K562 (cell line): ENCODE measurements around the gene TWSG1. TPM values are rescaled to one million over a fixed set of nuclear protein-coding genes. Genes with fewer than 3 reads are reported as not detected.
A peak's percentile ranks its signal among the peaks of the same experiment; 100 is the strongest.

Experiments
- ATAC-seq: fragments of 200-7000 bp; cut with Tn5 transposase; 3 replicates; pipeline ENCODE4 v1.9.1; 2020; ENCODE audit warnings: moderate library complexity
- BruUV-seq: library from RNA; stranded (reverse); fragments of 400-500 nt; replicated peaks from 2 replicates; lab custom pipeline; 2021; lab: Mats Ljungman, UMichigan
- CTCF ChIA-PET: fragments of 300-600 bp; formaldehyde crosslinking; extraction: SDS; loops from one replicate; lab custom pipeline; 2021; ENCODE audit warnings: low intra/inter-chr PET ratio; lab: Yijun Ruan, JAX
- POLR2A ChIA-PET: fragments of 300-600, 350-650 bp; sonication (Branson Sonifier 250); formaldehyde crosslinking; extraction: SDS; loops from one replicate; lab custom pipeline; 2021; ENCODE audit warnings: antibody characterized with exemption, inconsistent platforms; lab: Yijun Ruan, JAX
- DNase-seq, 4 experiments: peaks; one replicate each; pipeline versions ENCODE4 v3.0.0 to v3.0.0-alpha.2; 2011 to 2018; ENCODE audit warnings: low spot score in 3 of 4, mixed read lengths in 3 of 4; ENCODE audit errors: extremely low read depth in 1 of 4
- FAIRE-seq: peaks from 2 replicates; lab custom pipeline; 2011; peaks lifted over from hg19 to GRCh38; lab: Jason Lieb, UNC
- H2AFZ ChIP-seq: 2 replicates; pipeline ENCODE4 v1.6.0; 2011; ENCODE audit warnings: low read depth, low read length, control low read depth, inconsistent platforms
- H3K27ac ChIP-seq: fragments of 200-600 bp; 3 replicates; pipeline ENCODE4 v1.8.0; 2011; ENCODE audit warnings: low read depth, mild to moderate bottlenecking, control low read depth, inconsistent platforms, low read length, moderate library complexity, mixed read lengths; ENCODE audit errors: extremely low read depth
- H3K27me3 ChIP-seq, 2 experiments: fragments of 300-600 bp in 1 of 2; 2 replicates in 1 of 2; 3 replicates in 1 of 2; pipeline versions ENCODE4 v1.6.0 to v1.8.0; 2011; ENCODE audit warnings: inconsistent platforms in 2 of 2, low read length in 2 of 2, mild to moderate bottlenecking in 1 of 2, mixed read lengths in 1 of 2, moderate library complexity in 1 of 2; ENCODE audit not compliant: control insufficient read depth in 2 of 2, insufficient read depth in 2 of 2
- H3K36me3 ChIP-seq: fragments of 300-600 bp; 3 replicates; pipeline ENCODE4 v1.8.0; 2011; ENCODE audit warnings: mild to moderate bottlenecking, low read length, inconsistent platforms; ENCODE audit not compliant: control insufficient read depth, insufficient read depth
- H3K4me1 ChIP-seq, 2 experiments: fragments of 200-600 bp in 1 of 2; replicated peaks in 1 of 2; 2 replicates in 1 of 2; 3 replicates in 1 of 2; pipeline versions ENCODE4 v1.5.1 to v1.8.0; 2011; ENCODE audit warnings: inconsistent platforms in 2 of 2, low read length in 2 of 2, mild to moderate bottlenecking in 1 of 2, mixed read lengths in 1 of 2, moderate library complexity in 1 of 2; ENCODE audit not compliant: control insufficient read depth in 2 of 2, insufficient read depth in 2 of 2
- H3K4me2 ChIP-seq: 2 replicates; pipeline ENCODE4 v1.6.1; 2011; ENCODE audit warnings: low read length, control low read depth, inconsistent platforms, mixed read lengths; ENCODE audit not compliant: insufficient read depth
- H3K4me3 ChIP-seq: fragments of 200-600 bp; sonication (generic), shearing (Covaris generic); 2 replicates; pipeline ENCODE4 v1.5.1; 2016; ENCODE audit warnings: control low read depth, inconsistent platforms
- H3K79me2 ChIP-seq: fragments of 200-600 bp; 3 replicates; pipeline ENCODE4 v1.8.0; 2011; ENCODE audit warnings: low read length, inconsistent platforms; ENCODE audit not compliant: control insufficient read depth, insufficient read depth
- H3K9ac ChIP-seq, 2 experiments: 2 replicates each; pipeline versions ENCODE4 v1.6.0 to v1.6.1; 2011; ENCODE audit warnings: low read depth in 2 of 2, low read length in 2 of 2, control low read depth in 1 of 2, inconsistent platforms in 1 of 2, mild to moderate bottlenecking in 1 of 2, mixed read lengths in 1 of 2; ENCODE audit not compliant: insufficient read depth in 1 of 2
- H3K9me1 ChIP-seq: one replicate; pipeline ENCODE4 v1.6.0; 2011; ENCODE audit warnings: inconsistent platforms, mild to moderate bottlenecking, low read length, moderate library complexity; ENCODE audit not compliant: control insufficient read depth, insufficient read depth
- H3K9me3 ChIP-seq: replicated peaks from 2 replicates; pipeline ENCODE4 v1.5.1; 2011; ENCODE audit warnings: low read depth, low read length, inconsistent platforms; ENCODE audit not compliant: control insufficient read depth, insufficient read depth
- H4K20me1 ChIP-seq: replicated peaks from 2 replicates; pipeline ENCODE4 v1.6.1; 2011; ENCODE audit warnings: low read length, inconsistent platforms, mixed read lengths; ENCODE audit not compliant: control insufficient read depth, insufficient read depth
- ADNP ChIP-seq: fragments of 200-800 bp; sonication (Bioruptor generic); IDR thresholded peaks from 2 replicates; pipeline ENCODE4 v1.6.1; 2016; ENCODE audit warnings: missing genetic modification characterization, missing compliant biosample characterization
- ELF2 ChIP-seq: fragments of 250-450 bp; sonication (Bioruptor Pico); IDR thresholded peaks from 2 replicates; pipeline ENCODE4 v1.5.0; 2021; ENCODE audit warnings: mild to moderate bottlenecking
- HDAC2 ChIP-seq: fragments of 450-650 bp; IDR thresholded peaks from 2 replicates; pipeline ENCODE4 v1.6.1; 2016; ENCODE audit warnings: mild to moderate bottlenecking
- HOXB6 ChIP-seq: fragments of 250-450 bp; sonication (Bioruptor Pico); IDR thresholded peaks from 2 replicates; pipeline ENCODE4 v1.5.1; 2022; ENCODE audit warnings: mild to moderate bottlenecking, borderline replicate concordance
- MECOM ChIP-seq: fragments of 250-450 bp; sonication (Bioruptor Pico); IDR thresholded peaks from 2 replicates; pipeline ENCODE4 v1.8.0; 2022; ENCODE audit warnings: inconsistent platforms
- NR3C1 ChIP-seq: sonication (generic); formaldehyde crosslinking; IDR thresholded peaks from 2 replicates; pipeline ENCODE4 v1.8.1; 2022; ENCODE audit warnings: missing genetic modification reagents
- PHF20 ChIP-seq: fragments of 450-650 bp; IDR thresholded peaks from 2 replicates; pipeline ENCODE4 v1.6.1; 2018; ENCODE audit not compliant: partially characterized antibody
- PRPF4 ChIP-seq: fragments of 200-400 bp; formaldehyde crosslinking; IDR thresholded peaks from one replicate; pipeline ENCODE4 v1.6.1; 2017; ENCODE audit warnings: low read length, low read depth, mild to moderate bottlenecking; ENCODE audit not compliant: insufficient read depth, poor library complexity, severe bottlenecking
- SRF ChIP-seq, 2 experiments: fragments of 250-450, 450-650 bp in 1 of 2; sonication (Bioruptor Pico) in 1 of 2; sonication (generic) in 1 of 2; formaldehyde crosslinking; IDR thresholded peaks; 2 replicates each; pipeline versions ENCODE4 v1.5.0 to v1.5.1; 2020 to 2022; ENCODE audit warnings: mild to moderate bottlenecking in 1 of 2, missing genetic modification reagents in 1 of 2
- ZBTB1 ChIP-seq: sonication (generic); formaldehyde crosslinking; IDR thresholded peaks from 2 replicates; pipeline ENCODE4 v1.8.1; 2023; ENCODE audit warnings: missing genetic modification reagents, low read depth, mild to moderate bottlenecking, borderline replicate concordance
- ZNF24 ChIP-seq: fragments of 450-650 bp; IDR thresholded peaks from 2 replicates; pipeline ENCODE4 v1.6.1; 2016
- WGBS: fragments of 100-300 bp; shearing (Covaris generic); methylation state at CpG from one replicate; pipeline ENCODE4 v1.1.6; 2016; ENCODE audit warnings: low coverage, mixed read lengths; ENCODE audit not compliant: insufficient coverage; ENCODE audit errors: missing lambda C conversion rate; 5-methylcytosine and 5-hydroxymethylcytosine counted together
- in situ Hi-C: fragments of 300-500 bp; cut with MboI; formaldehyde crosslinking; loops from 4 replicates; pipeline ENCODE4 v1.15.0; 2018; ENCODE audit warnings: inconsistent platforms, mixed read lengths
- intact Hi-C: fragments of 100-400 bp; cut with micrococcal nuclease; formaldehyde crosslinking; loops from 2 replicates; pipeline ENCODE4 v1.14.2; 2022
- polyA plus RNA-seq, 8 experiments: library from polyadenylated mRNA; depleted of rRNA in 4 of 8; stranded (reverse) in 5 of 8; unstranded in 3 of 8; fragments of >200 nt; fragmentation: Nextera tagmentation in 2 of 8; fragmentation: Illumina TruSeq in 1 of 8; extraction: Ambion mirVana in 2 of 8; extraction: Trizol in 1 of 8; gene quantifications; 2 replicates each; pipeline versions ENCODE4 v1.2.1 to v1.2.3, GENCODE V29; 2011 to 2014; ENCODE audit warnings: inconsistent platforms in 1 of 8, missing spikeins in 1 of 8
- total RNA-seq, 7 experiments: library from RNA; depleted of rRNA in 6 of 7; stranded (reverse); fragments of >200 nt in 6 of 7; fragmentation: Illumina TruSeq in 2 of 7; extraction: Trizol in 2 of 7; gene quantifications; 2 replicates each; pipeline versions ENCODE4 v1.2.1 to v1.2.3, GENCODE V29; 2011 to 2021; ENCODE audit warnings: low replicate concordance in 1 of 7
- TF ChIP-seq, protein P1 (sequence below): fragments of 450-650 bp; formaldehyde crosslinking; IDR thresholded peaks from 2 replicates; pipeline ENCODE4 v1.4.0; 2022; ENCODE audit warnings: missing genetic modification characterization
- TF ChIP-seq, protein P2 (sequence below): sonication (generic); formaldehyde crosslinking; IDR thresholded peaks from 2 replicates; pipeline ENCODE4 v1.9.0; 2022; ENCODE audit warnings: mild to moderate bottlenecking, missing genetic modification reagents
- TF ChIP-seq, protein P3 (sequence below): fragments of 450-650 bp; formaldehyde crosslinking; IDR thresholded peaks from 2 replicates; pipeline ENCODE4 v1.4.0; 2020; ENCODE audit warnings: mild to moderate bottlenecking
- TF ChIP-seq, protein P4 (sequence below): IDR thresholded peaks from 2 replicates; pipeline ENCODE4 v1.6.1; 2011; ENCODE audit not compliant: insufficient read length; ENCODE audit errors: extremely low read depth

Gene TWSG1
- total and polyA plus RNA-seq, 9 of the 15 experiments (the other 6 are each of a cell fraction or from before 2014, with no cell fraction given) = 10.4 to 37.2 (median 25.1) TPM

DNA sequence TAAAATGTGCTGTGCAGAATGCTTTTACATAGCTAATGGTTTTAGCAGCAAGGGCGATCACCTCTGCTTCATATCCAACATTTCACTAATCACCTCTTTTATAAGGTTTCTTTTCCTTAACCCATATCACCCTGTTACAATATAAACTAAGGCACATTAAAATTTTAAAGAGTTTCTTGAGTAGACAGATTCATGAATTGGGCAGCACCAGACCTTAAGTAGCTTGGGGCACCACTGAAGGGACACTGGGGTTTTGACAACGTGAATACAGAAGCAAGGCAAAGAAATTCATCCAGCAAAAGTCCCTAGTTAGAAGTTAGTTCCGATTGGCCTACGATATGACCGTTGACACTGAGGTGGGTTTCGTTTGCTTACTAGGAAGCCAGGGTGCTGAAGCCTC, 96.7 kb downstream of the TWSG1 start:
- DNase-seq (no peak), FAIRE-seq (no peak), ATAC-seq (no peak)
- WGBS = 45% methylated on average over 6 of the region's 6 CpGs
- Histone ChIP-seq H4K20me1 (no peaks in the 10 kb centered on the region), H3K36me3 (no peaks in the 10 kb centered on the region), H3K4me1 (peaks cover 4 to 5% of the 10 kb centered on the region in 2 experiments; a peak in 2 of 5 replicates), H3K4me2 (no peak overlapping the region), H3K4me3 (no peak overlapping the region), H2AFZ (0 out of 2 replicates have a peak overlapping the region, but pooled peaks have one; percentile 18), H3K27me3 (no peaks in the 10 kb centered on the region), H3K27ac (no peak overlapping the region), H3K9me3 (0 out of 2 replicates have a peak, but pooled peaks cover 3% of the 10 kb centered on the region), H3K9ac (no peak overlapping the region), H3K79me2 (no peaks in the 10 kb centered on the region), H3K9me1 (no peaks in the 10 kb centered on the region)
- CTCF ChIA-PET = no interaction called here
- in situ Hi-C loops (no loop called here), intact Hi-C loops (no loop called here)
- no TSS peak for BruUV-seq
- TF ChIP-seq HOXB6 (CRISPR knock-in tag) = no peak
- no peak for TF ChIP-seq ZNF24
- TF ChIP-seq, protein P1, sequence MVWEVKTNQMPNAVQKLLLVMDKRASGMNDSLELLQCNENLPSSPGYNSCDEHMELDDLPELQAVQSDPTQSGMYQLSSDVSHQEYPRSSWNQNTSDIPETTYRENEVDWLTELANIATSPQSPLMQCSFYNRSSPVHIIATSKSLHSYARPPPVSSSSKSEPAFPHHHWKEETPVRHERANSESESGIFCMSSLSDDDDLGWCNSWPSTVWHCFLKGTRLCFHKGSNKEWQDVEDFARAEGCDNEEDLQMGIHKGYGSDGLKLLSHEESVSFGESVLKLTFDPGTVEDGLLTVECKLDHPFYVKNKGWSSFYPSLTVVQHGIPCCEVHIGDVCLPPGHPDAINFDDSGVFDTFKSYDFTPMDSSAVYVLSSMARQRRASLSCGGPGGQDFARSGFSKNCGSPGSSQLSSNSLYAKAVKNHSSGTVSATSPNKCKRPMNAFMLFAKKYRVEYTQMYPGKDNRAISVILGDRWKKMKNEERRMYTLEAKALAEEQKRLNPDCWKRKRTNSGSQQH = no peak
- no peak for TF ChIP-seq PRPF4
- TF ChIP-seq, protein P2, sequence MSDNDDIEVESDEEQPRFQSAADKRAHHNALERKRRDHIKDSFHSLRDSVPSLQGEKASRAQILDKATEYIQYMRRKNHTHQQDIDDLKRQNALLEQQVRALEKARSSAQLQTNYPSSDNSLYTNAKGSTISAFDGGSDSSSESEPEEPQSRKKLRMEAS = no peak
- no peak for TF ChIP-seq MECOM (CRISPR knock-in tag)
- no peak for TF ChIP-seq ELF2 (CRISPR knock-in tag)
- no peak for TF ChIP-seq HDAC2
- no peak for TF ChIP-seq ADNP (tag)
- TF ChIP-seq, protein P3, sequence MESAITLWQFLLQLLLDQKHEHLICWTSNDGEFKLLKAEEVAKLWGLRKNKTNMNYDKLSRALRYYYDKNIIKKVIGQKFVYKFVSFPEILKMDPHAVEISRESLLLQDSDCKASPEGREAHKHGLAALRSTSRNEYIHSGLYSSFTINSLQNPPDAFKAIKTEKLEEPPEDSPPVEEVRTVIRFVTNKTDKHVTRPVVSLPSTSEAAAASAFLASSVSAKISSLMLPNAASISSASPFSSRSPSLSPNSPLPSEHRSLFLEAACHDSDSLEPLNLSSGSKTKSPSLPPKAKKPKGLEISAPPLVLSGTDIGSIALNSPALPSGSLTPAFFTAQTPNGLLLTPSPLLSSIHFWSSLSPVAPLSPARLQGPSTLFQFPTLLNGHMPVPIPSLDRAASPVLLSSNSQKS (CRISPR knock-in tag) = no peak
- TF ChIP-seq ZBTB1 (CRISPR knock-in tag) = no peak
- TF ChIP-seq PHF20 = no peak
- no peak for TF ChIP-seq NR3C1
- TF ChIP-seq SRF (CRISPR knock-in tag; IDR thresholded peaks at IDR 0.05) = no peak
- TF ChIP-seq, protein P4, sequence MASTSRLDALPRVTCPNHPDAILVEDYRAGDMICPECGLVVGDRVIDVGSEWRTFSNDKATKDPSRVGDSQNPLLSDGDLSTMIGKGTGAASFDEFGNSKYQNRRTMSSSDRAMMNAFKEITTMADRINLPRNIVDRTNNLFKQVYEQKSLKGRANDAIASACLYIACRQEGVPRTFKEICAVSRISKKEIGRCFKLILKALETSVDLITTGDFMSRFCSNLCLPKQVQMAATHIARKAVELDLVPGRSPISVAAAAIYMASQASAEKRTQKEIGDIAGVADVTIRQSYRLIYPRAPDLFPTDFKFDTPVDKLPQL = no peak
- POLR2A ChIA-PET = interaction anchor here (1.0 kb wide), 1 partner anchor 20 kb away, joined by 6 read pairs; no protein-coding TSS in a partner anchor
